PFSK-1 (cell line): ENCODE results near the gene ACIN1.

ENCODE experiments used
- POLR2AphosphoS5 ChIP-seq: IDR thresholded peaks from 2 replicates; pipeline ENCODE4 v1.6.1; 2012; ENCODE audit warnings: low read depth, mild to moderate bottlenecking, control low read depth, low read length, moderate library complexity
- SIN3A ChIP-seq: IDR thresholded peaks from 2 replicates; pipeline ENCODE4 v1.6.1; 2012; ENCODE audit warnings: mild to moderate bottlenecking, low read length, moderate library complexity, borderline replicate concordance; ENCODE audit not compliant: insufficient read depth
- TF ChIP-seq, protein P1 (sequence below), 2 experiments: IDR thresholded peaks; 2 replicates each; pipeline versions ENCODE4 v1.6.1 to v1.8.0; 2011 to 2012; ENCODE audit warnings: low read depth in 2 of 2, low read length in 2 of 2, control low read depth in 1 of 2, inconsistent platforms in 1 of 2, mild to moderate bottlenecking in 1 of 2, moderate library complexity in 1 of 2; ENCODE audit not compliant: insufficient read depth in 1 of 2

- no peak for TF ChIP-seq POLR2AphosphoS5
- no peak for TF ChIP-seq SIN3A
- TF ChIP-seq, protein P1, sequence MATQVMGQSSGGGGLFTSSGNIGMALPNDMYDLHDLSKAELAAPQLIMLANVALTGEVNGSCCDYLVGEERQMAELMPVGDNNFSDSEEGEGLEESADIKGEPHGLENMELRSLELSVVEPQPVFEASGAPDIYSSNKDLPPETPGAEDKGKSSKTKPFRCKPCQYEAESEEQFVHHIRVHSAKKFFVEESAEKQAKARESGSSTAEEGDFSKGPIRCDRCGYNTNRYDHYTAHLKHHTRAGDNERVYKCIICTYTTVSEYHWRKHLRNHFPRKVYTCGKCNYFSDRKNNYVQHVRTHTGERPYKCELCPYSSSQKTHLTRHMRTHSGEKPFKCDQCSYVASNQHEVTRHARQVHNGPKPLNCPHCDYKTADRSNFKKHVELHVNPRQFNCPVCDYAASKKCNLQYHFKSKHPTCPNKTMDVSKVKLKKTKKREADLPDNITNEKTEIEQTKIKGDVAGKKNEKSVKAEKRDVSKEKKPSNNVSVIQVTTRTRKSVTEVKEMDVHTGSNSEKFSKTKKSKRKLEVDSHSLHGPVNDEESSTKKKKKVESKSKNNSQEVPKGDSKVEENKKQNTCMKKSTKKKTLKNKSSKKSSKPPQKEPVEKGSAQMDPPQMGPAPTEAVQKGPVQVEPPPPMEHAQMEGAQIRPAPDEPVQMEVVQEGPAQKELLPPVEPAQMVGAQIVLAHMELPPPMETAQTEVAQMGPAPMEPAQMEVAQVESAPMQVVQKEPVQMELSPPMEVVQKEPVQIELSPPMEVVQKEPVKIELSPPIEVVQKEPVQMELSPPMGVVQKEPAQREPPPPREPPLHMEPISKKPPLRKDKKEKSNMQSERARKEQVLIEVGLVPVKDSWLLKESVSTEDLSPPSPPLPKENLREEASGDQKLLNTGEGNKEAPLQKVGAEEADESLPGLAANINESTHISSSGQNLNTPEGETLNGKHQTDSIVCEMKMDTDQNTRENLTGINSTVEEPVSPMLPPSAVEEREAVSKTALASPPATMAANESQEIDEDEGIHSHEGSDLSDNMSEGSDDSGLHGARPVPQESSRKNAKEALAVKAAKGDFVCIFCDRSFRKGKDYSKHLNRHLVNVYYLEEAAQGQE (IDR thresholded peaks at IDR 0.05; ENCODE audit: insufficient read depth in 1 of 2, low read depth in 2 of 2, low read length in 2 of 2) = no peak
These were observed 1.4 kb downstream of the ACIN1 start for GRCh38 chr14:23093526-23093925.
